Urinary bladder (tissue), 4 donors: ENCODE data around the gene EYA4. TPM values are rescaled to one million over a fixed set of nuclear protein-coding genes. Genes with fewer than 3 reads are reported as not detected.

Experiments
- DNase-seq: peaks from one replicate; pipeline ENCODE4 v3.0.0-alpha.2; 2015; ENCODE audit errors: extremely low spot score
- H3K27ac ChIP-seq: one replicate; pipeline ENCODE4 v1.5.1; 2013; ENCODE audit warnings: low read depth, mild to moderate bottlenecking, moderate library complexity
- H3K36me3 ChIP-seq: one replicate; pipeline ENCODE4 v1.6.1; 2013; ENCODE audit warnings: mild to moderate bottlenecking, moderate library complexity; ENCODE audit not compliant: insufficient read depth
- H3K4me1 ChIP-seq: one replicate; pipeline ENCODE4 v1.6.1; 2013; ENCODE audit warnings: mild to moderate bottlenecking, moderate library complexity; ENCODE audit not compliant: insufficient read depth
- H3K4me3 ChIP-seq: one replicate; pipeline ENCODE4 v1.5.1; 2013; ENCODE audit warnings: low read depth, low read length
- WGBS: extraction: QIAGEN DNeasy Blood & Tissue Kit; methylation state at CpG from one replicate; pipeline ENCODE4 v1.1.7; 2013; 5-methylcytosine and 5-hydroxymethylcytosine counted together
- polyA plus RNA-seq: library from polyadenylated mRNA; stranded (reverse); fragments of 200-250 nt; gene quantifications from one replicate; pipeline ENCODE4 v1.2.3, GENCODE V29; 2013
- total RNA-seq: library from RNA; depleted of rRNA; stranded (reverse); fragments of >200 nt; gene quantifications from one replicate; pipeline ENCODE4 v1.2.3, GENCODE V29; 2014
- donor health status: healthy with polysubstance abuse.
- donor health status: healthy.

The EYA4 gene
- total and polyA plus RNA-seq, 2 donors = 1.3 to 20.9 TPM

GRCh38 chr6:133463790-133464189 lies 222.6 kb downstream of the EYA4 start:
- H3K4me1 ChIP-seq = no peaks in the 10 kb centered on the region
- no peaks in the 10 kb centered on the region for H3K36me3 ChIP-seq
- DNase-seq = no peak
- no peak overlapping the region for H3K4me3 ChIP-seq
- H3K27ac ChIP-seq = no peak overlapping the region
- 74% methylated on average over 1 of the region's 1 CpG for WGBS

GRCh38 chr6:133466680-133467079 lies 225.5 kb downstream of the EYA4 start:
- H3K4me1 ChIP-seq = no peaks in the 10 kb centered on the region
- H3K36me3 ChIP-seq = no peaks in the 10 kb centered on the region
- no peak overlapping the region for H3K27ac ChIP-seq
- H3K4me3 ChIP-seq = no peak overlapping the region
- DNase-seq = no peak
- WGBS = 64% methylated on average over 4 of the region's 4 CpGs

GRCh38 chr6:133467231-133467981 lies 226.2 kb downstream of the EYA4 start:
- Histone ChIP-seq H3K4me1 (no peaks in the 10 kb centered on the region), H3K36me3 (no peaks in the 10 kb centered on the region), H3K4me3 (no peak overlapping the region), H3K27ac (no peak overlapping the region)
- no peak for DNase-seq

- Histone ChIP-seq H3K36me3 (no peaks in the 10 kb centered on the region), H3K4me3 (no peak overlapping the region), H3K4me1 (no peaks in the 10 kb centered on the region), H3K27ac (no peak overlapping the region)
- WGBS = 69% methylated on average over 2 of the region's 2 CpGs
- DNase-seq = no peak
Observed at GRCh38 chr6:133467982-133468380, 226.8 kb downstream of the EYA4 start.

GRCh38 chr6:133468591-133468990 lies 227.4 kb downstream of the EYA4 start:
- 89% methylated on average over 8 of the region's 8 CpGs for WGBS
- Histone ChIP-seq H3K4me3 (no peak overlapping the region), H3K36me3 (no peaks in the 10 kb centered on the region), H3K4me1 (no peaks in the 10 kb centered on the region), H3K27ac (no peak overlapping the region)
- DNase-seq = no peak

GRCh38 chr6:133474516-133474915 lies 233.4 kb downstream of the EYA4 start:
- H3K27ac ChIP-seq = no peak overlapping the region
- H3K4me3 ChIP-seq = no peak overlapping the region
- H3K4me1 ChIP-seq = no peaks in the 10 kb centered on the region
- H3K36me3 ChIP-seq = no peaks in the 10 kb centered on the region
- WGBS = 58% methylated on average over 2 of the region's 2 CpGs
- no peak for DNase-seq

GRCh38 chr6:133478673-133479072 lies 237.5 kb downstream of the EYA4 start:
- Histone ChIP-seq H3K4me1 (no peaks in the 10 kb centered on the region), H3K4me3 (no peak overlapping the region), H3K36me3 (no peaks in the 10 kb centered on the region), H3K27ac (no peak overlapping the region)
- DNase-seq = no peak
- 86% methylated on average over 2 of the region's 2 CpGs for WGBS

- Histone ChIP-seq H3K36me3 (no peaks in the 10 kb centered on the region), H3K4me3 (no peak overlapping the region), H3K4me1 (no peaks in the 10 kb centered on the region), H3K27ac (no peak overlapping the region)
- DNase-seq = no peak
- WGBS = 75% methylated on average over 2 of the region's 2 CpGs
Observed at GRCh38 chr6:133487174-133487573, 246.0 kb downstream of the EYA4 start.

- H3K27ac ChIP-seq = no peak overlapping the region
- H3K4me1 ChIP-seq = no peaks in the 10 kb centered on the region
- DNase-seq = no peak
- 89% methylated on average over 1 of the region's 1 CpG for WGBS
- no peaks in the 10 kb centered on the region for H3K36me3 ChIP-seq
- H3K4me3 ChIP-seq = no peak overlapping the region
Observed at GRCh38 chr6:133495205-133495903, 254.2 kb downstream of the EYA4 start.

GRCh38 chr6:133499662-133500061 lies 258.5 kb downstream of the EYA4 start:
- no peak for DNase-seq
- Histone ChIP-seq H3K27ac (no peak overlapping the region), H3K4me1 (no peaks in the 10 kb centered on the region), H3K4me3 (no peak overlapping the region), H3K36me3 (no peaks in the 10 kb centered on the region)
- 67% methylated on average over 3 of the region's 3 CpGs for WGBS

GRCh38 chr6:133501675-133502270 lies 260.6 kb downstream of the EYA4 start:
- Histone ChIP-seq H3K27ac (no peak overlapping the region), H3K4me1 (no peaks in the 10 kb centered on the region), H3K36me3 (no peaks in the 10 kb centered on the region), H3K4me3 (no peak overlapping the region)
- DNase-seq = no peak
- 48% methylated on average over 4 of the region's 4 CpGs for WGBS

- Histone ChIP-seq H3K4me3 (no peak overlapping the region), H3K36me3 (no peaks in the 10 kb centered on the region), H3K27ac (no peak overlapping the region), H3K4me1 (no peaks in the 10 kb centered on the region)
- DNase-seq = no peak
- WGBS = 42% methylated on average over 2 of the region's 2 CpGs
Observed at GRCh38 chr6:133502441-133503335, 261.5 kb downstream of the EYA4 start.

GRCh38 chr6:133503336-133503729 lies 262.2 kb downstream of the EYA4 start:
- Histone ChIP-seq H3K27ac (peak overlapping the region; percentile 32), H3K4me3 (no peak overlapping the region), H3K4me1 (no peaks in the 10 kb centered on the region), H3K36me3 (no peaks in the 10 kb centered on the region)
- 84% methylated on average over 1 of the region's 1 CpG for WGBS
- no peak for DNase-seq
